CD4-positive, alpha-beta memory T cell (primary cell): Measurements from ENCODE around the gene ZHX3. TPM values are rescaled to one million over a fixed set of nuclear protein-coding genes. Genes with fewer than 3 reads are reported as not detected.
A peak's percentile ranks its signal among the peaks of the same experiment; 100 is the strongest.
"Not testable (repeated sequence)": the region's sequence is repeated elsewhere in the genome, so short reads cannot be mapped to it uniquely, and the experiment has no call there.

Experiments used
- CTCF ChIA-PET: fragments of 350-600 bp; sonication (Branson Sonifier 250); formaldehyde crosslinking; loops from one replicate; lab custom pipeline; 2021; ENCODE audit warnings: inconsistent platforms; ENCODE audit not compliant: partially characterized antibody; lab: Charles Lee
- POLR2A ChIA-PET: fragments of 350-600 bp; sonication (Branson Sonifier 250); formaldehyde crosslinking; loops from one replicate; lab custom pipeline; 2021; ENCODE audit not compliant: partially characterized antibody; lab: Charles Lee
- DNase-seq, 5 donors: peaks; one replicate each; pipeline versions ENCODE4 v3.0.0 to v3.0.0-alpha.2; 2020 to 2022; ENCODE audit warnings: mixed read lengths in 1 of 5
- H3K27ac ChIP-seq: one replicate; pipeline ENCODE4 v1.7.0; 2013; ENCODE audit warnings: low read depth, low read length
- H3K27me3 ChIP-seq: 2 replicates; pipeline ENCODE4 v1.7.0; 2013; ENCODE audit warnings: mild to moderate bottlenecking, low read length, moderate library complexity; ENCODE audit not compliant: insufficient read depth
- H3K36me3 ChIP-seq: 2 replicates; pipeline ENCODE4 v1.7.0; 2013; ENCODE audit warnings: mild to moderate bottlenecking, low read length, moderate library complexity; ENCODE audit not compliant: insufficient read depth
- H3K4me1 ChIP-seq: 2 replicates; pipeline ENCODE4 v1.7.0; 2013; ENCODE audit warnings: mild to moderate bottlenecking, low read length, moderate library complexity; ENCODE audit not compliant: insufficient read depth
- H3K4me3 ChIP-seq, 2 donors: one replicate each; pipeline ENCODE4 v1.7.0; 2013; ENCODE audit warnings: low read length in 2 of 2, mild to moderate bottlenecking in 1 of 2
- H3K9me3 ChIP-seq, 2 donors: one replicate each; pipeline ENCODE4 v1.7.0; 2013; ENCODE audit warnings: low read length in 2 of 2, control low read depth in 1 of 2; ENCODE audit not compliant: control insufficient read depth in 1 of 2
- H3K27ac Mint-ChIP-seq, 7 donors: one replicate each; pipeline ENCODE4 v1.8.0; 2020 to 2021; ENCODE audit warnings: mixed read lengths in 7 of 7, mild to moderate bottlenecking in 6 of 7, inconsistent platforms in 3 of 7, moderate library complexity in 3 of 7
- H3K27me3 Mint-ChIP-seq, 2 donors: one replicate each; pipeline ENCODE4 v1.8.0; 2020 to 2021; ENCODE audit warnings: mixed read lengths in 2 of 2
- H3K36me3 Mint-ChIP-seq, 2 donors: one replicate each; pipeline ENCODE4 v1.8.0; 2020 to 2021; ENCODE audit warnings: mixed read lengths in 2 of 2, inconsistent platforms in 1 of 2, mild to moderate bottlenecking in 1 of 2
- H3K4me1 Mint-ChIP-seq, 4 donors: one replicate each; pipeline ENCODE4 v1.8.0; 2020 to 2021; ENCODE audit warnings: mixed read lengths in 4 of 4, mild to moderate bottlenecking in 1 of 4
- H3K4me3 Mint-ChIP-seq, 8 donors: one replicate each; pipeline ENCODE4 v1.8.0; 2020 to 2021; ENCODE audit warnings: mixed read lengths in 8 of 8, mild to moderate bottlenecking in 7 of 8, moderate library complexity in 6 of 8, inconsistent platforms in 3 of 8
- H3K9me3 Mint-ChIP-seq, 8 donors: one replicate each; pipeline ENCODE4 v1.8.0; 2020 to 2021; ENCODE audit warnings: mixed read lengths in 8 of 8, mild to moderate bottlenecking in 5 of 8, inconsistent platforms in 3 of 8, moderate library complexity in 1 of 8
- intact Hi-C: fragments of 100-400 bp; cut with micrococcal nuclease; formaldehyde crosslinking; loops from one replicate; pipeline ENCODE4 v1.15.1; 2023
- microRNA-seq: library from miRNA; unstranded; fragments of <30 nt; microRNA quantifications from one replicate; pipeline ENCODE4 v1.2.0, GENCODE V29; 2021; ENCODE audit warnings: borderline replicate concordance, borderline number of aligned reads, borderline microRNAs expressed, mixed read lengths
- polyA plus RNA-seq, 2 donors: library from polyadenylated mRNA; unstranded; fragments of 300-500 nt; fragmentation: Illumina TruSeq; gene quantifications; one replicate each; pipeline ENCODE4 v1.2.3, GENCODE V29; 2021
- total RNA-seq, 2 experiments: library from RNA; stranded (reverse); gene quantifications; one replicate each; pipeline ENCODE4 v1.2.3, GENCODE V29; 2021

The ZHX3 gene
- total and polyA plus RNA-seq, 4 experiments from 2014 or later, result 2.4 to 6.3 (median 5.5) TPM

DNA sequence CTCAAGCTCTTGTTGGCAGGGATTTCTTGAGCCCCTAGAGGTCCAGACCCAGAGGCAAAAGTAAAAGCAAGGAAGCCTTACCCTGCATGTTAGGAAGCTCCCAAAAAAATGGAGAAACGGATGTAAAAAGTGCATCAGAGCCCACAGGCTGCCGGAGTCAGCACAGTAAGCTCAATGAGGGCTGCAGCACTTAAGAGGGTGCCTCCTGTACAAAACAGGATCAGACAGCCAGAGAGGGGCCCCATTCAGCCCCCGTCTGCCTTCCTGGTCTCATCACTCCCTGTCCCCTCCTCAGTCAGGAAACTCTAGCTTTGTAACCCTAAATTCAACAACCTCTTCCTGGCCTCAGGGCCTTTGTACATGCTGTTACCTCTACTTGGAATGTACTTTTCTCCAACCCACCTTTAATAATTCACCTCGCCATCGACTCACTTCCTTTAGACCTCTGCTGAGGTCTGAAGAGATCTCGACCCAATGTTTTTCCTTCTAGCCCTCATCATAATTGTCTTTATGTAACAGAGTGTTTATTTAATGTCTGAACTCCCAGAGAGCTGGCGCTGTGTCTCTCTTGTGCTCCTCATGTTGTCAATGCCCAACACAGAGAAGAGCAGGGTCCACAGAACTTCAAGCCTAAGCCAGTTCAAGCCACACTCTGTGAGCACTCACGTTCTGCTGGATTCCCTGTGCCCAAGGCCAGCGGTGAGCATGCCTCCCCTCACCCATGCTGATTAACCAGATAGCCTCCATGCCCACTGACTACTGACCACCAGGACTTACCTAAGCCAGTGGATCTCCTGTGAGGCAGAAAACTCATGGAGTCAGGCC is 183.0 kb downstream of the ZHX3 start:
- intact Hi-C loops, result loop anchor here (1.0 to 5.0 kb wide), 4 partner anchors 39 to 483 kb away; partner anchors contain the start of genes CHD6 and LPIN3
- no peak for DNase-seq
- H3K4me1 ChIP-seq, result peaks cover 41% of the 10 kb centered on the region
- Mint-ChIP-seq H3K9me3 (no peaks in the 10 kb centered on the region), H3K4me1 (peaks cover 20 to 51% (median 39%) of the 10 kb centered on the region in 4 donors), H3K4me3 (peak overlapping the region in 2 of 8 donors; percentile 31 to 63), H3K27ac (peak overlapping the region; percentile 77 to 97 (median 80)), H3K36me3 (peaks cover 0 to 13% of the 10 kb centered on the region in 2 donors), H3K27me3 (no peaks in the 10 kb centered on the region)
- CTCF ChIA-PET, result interaction anchor here (0.7 to 9.9 kb wide), 48 partner anchors 8 to 559 kb away, joined by 3 to 201 read pairs (median 4); partner anchors contain the start of genes LPIN3 and ZHX3
- H3K27ac ChIP-seq, result peak overlapping the region; percentile 16
- POLR2A ChIA-PET, result interaction anchor here (0.9 to 16.2 kb wide), 8 partner anchors 8 to 205 kb away, joined by 3 to 753 read pairs (median 4); no protein-coding TSS in a partner anchor
- H3K27me3 ChIP-seq, result no peaks in the 10 kb centered on the region
- H3K9me3 ChIP-seq, result no peaks in the 10 kb centered on the region
- H3K4me3 ChIP-seq, result no peak overlapping the region
- no peaks in the 10 kb centered on the region for H3K36me3 ChIP-seq

DNA sequence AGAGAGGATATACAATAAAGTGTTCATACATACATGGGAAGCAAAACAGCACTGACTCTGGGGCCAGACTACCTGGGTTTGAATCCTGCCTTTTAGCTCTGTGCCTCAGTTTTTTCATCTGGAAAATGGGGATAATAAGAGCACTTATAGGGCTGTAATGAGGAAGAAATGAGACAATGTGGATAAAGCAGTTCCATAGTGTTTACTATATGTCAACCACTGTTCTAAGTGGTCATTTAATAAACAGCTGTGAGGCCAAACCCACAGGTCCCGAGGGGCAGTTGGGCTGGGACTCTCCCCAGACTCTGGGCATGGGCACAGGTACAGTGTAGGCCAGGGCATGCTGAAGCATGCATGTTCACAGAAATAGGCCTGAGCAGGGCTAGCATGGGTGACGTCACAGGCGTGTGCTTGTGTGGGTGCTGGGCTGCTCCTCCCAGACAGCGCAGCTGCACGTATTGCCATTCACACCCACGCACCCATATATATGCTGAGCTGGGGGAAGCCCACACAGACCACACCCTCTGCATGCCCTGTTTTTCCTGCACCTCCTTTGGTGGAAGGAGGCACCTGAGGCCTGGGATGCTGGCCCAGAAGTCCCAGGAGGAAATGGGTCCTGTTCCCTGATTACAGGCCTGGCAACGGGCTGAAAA is 183.7 kb downstream of the ZHX3 start:
- intact Hi-C loops, result no loop called here
- peak in 4 of 5 donors; percentile 39 to 80 (median 58) for DNase-seq
- no peaks in the 10 kb centered on the region for H3K36me3 ChIP-seq
- Mint-ChIP-seq H3K27ac (peak overlapping the region; percentile 52 to 92 (median 77)), H3K9me3 (no peaks in the 10 kb centered on the region), H3K36me3 (peaks cover 0 to 9% of the 10 kb centered on the region in 2 donors), H3K4me1 (peaks cover 19 to 44% (median 34%) of the 10 kb centered on the region in 4 donors), H3K4me3 (peak overlapping the region in 2 of 8 donors; percentile 14 to 30), H3K27me3 (no peaks in the 10 kb centered on the region)
- POLR2A ChIA-PET, result interaction anchor here (1.3 to 16.2 kb wide), 2 partner anchors 9 to 20 kb away, joined by 5 to 753 read pairs; no protein-coding TSS in a partner anchor
- no peak overlapping the region for H3K4me3 ChIP-seq
- H3K27me3 ChIP-seq, result no peaks in the 10 kb centered on the region
- peaks cover 36% of the 10 kb centered on the region for H3K4me1 ChIP-seq
- H3K27ac ChIP-seq, result peak overlapping the region; percentile 16
- CTCF ChIA-PET, result interaction anchor here (0.8 to 9.9 kb wide), 29 partner anchors 8 to 560 kb away, joined by 3 to 201 read pairs (median 5); partner anchors contain the start of genes LPIN3 and ZHX3
- no peaks in the 10 kb centered on the region for H3K9me3 ChIP-seq

GRCh38 chr20:41132388-41132775 is 185.1 kb downstream of the ZHX3 start:
- intact Hi-C loops, H3K27me3 ChIP-seq, H3K9me3 ChIP-seq, H3K4me3 Mint-ChIP-seq, H3K36me3 Mint-ChIP-seq, H3K27me3 Mint-ChIP-seq, H3K36me3 ChIP-seq, DNase-seq, H3K9me3 Mint-ChIP-seq, H3K27ac ChIP-seq, H3K4me3 ChIP-seq: not testable (repeated sequence)
- POLR2A ChIA-PET, result interaction anchor here (1.0 kb wide), 1 partner anchor 11 kb away, joined by 4 read pairs; no protein-coding TSS in a partner anchor
- H3K4me1 Mint-ChIP-seq, result peaks cover 19 to 36% (median 31%) of the 10 kb centered on the region in 4 donors
- CTCF ChIA-PET, result interaction anchor here (0.6 to 8.7 kb wide), 9 partner anchors 12 to 208 kb away, joined by 3 to 201 read pairs (median 33); partner anchors contain the start of gene LPIN3
- peaks cover 36% of the 10 kb centered on the region for H3K4me1 ChIP-seq
- H3K27ac Mint-ChIP-seq, result peak overlapping the region in 2 of 7 donors; percentile 27 to 65

- Mint-ChIP-seq H3K27me3 (no peaks in the 10 kb centered on the region), H3K36me3 (peaks cover 3 to 5% of the 10 kb centered on the region in 2 donors), H3K4me1 (peaks cover 19 to 36% (median 31%) of the 10 kb centered on the region in 4 donors), H3K4me3 (no peak overlapping the region), H3K27ac (peak overlapping the region in 6 of 7 donors; percentile 27 to 81 (median 58)), H3K9me3 (peaks cover 0 to 3% (median 0%) of the 10 kb centered on the region in 8 donors)
- intact Hi-C loops, result no loop called here
- no peak overlapping the region for H3K4me3 ChIP-seq
- H3K36me3 ChIP-seq, result no peaks in the 10 kb centered on the region
- CTCF ChIA-PET, result interaction anchor here (0.7 to 8.7 kb wide), 6 partner anchors 12 to 152 kb away, joined by 3 to 201 read pairs (median 36); no protein-coding TSS in a partner anchor
- peaks cover 36% of the 10 kb centered on the region for H3K4me1 ChIP-seq
- no peaks in the 10 kb centered on the region for H3K9me3 ChIP-seq
- no peak for DNase-seq
- POLR2A ChIA-PET, result interaction anchor here (1.0 kb wide), 1 partner anchor 10 kb away, joined by 4 read pairs; no protein-coding TSS in a partner anchor
- H3K27ac ChIP-seq, result no peak overlapping the region
- H3K27me3 ChIP-seq, result no peaks in the 10 kb centered on the region
Observed at GRCh38 chr20:41131594-41132387, 185.7 kb downstream of the ZHX3 start.

Small RNA genes lying within 50 kb of the gene (microRNA-seq; reads per million reads assigned to microRNA genes)
- not detected for gene MIR6871

Other genes starting within 250 kb of the ZHX3 start
- 100 to 1,000 TPM; 319 to 320 TPM for gene PLCG1, start 180.2 kb downstream of the ZHX3 start, total RNA-seq
- 10 to 100 TPM; 22.8 to 68.7 TPM for gene PLCG1, start 180.2 kb downstream of the ZHX3 start, polyA plus RNA-seq
- under 1 TPM; 0.11 to 0.17 TPM for gene LPIN3, start 23.1 kb upstream of the ZHX3 start, total RNA-seq
- gene LPIN3, start 23.1 kb upstream of the ZHX3 start, polyA plus RNA-seq, result not detected
- not detected for gene EMILIN3, start 49.1 kb upstream of the ZHX3 start, total RNA-seq
- not detected for gene EMILIN3, start 49.1 kb upstream of the ZHX3 start, polyA plus RNA-seq